Small intestine (tissue), 7 donors: Measurements from ENCODE around the gene PTPRZ1. TPM values are rescaled to one million over a fixed set of nuclear protein-coding genes. Genes with fewer than 3 reads are reported as not detected.

ENCODE experiments used
- DNase-seq, 2 donors: peaks; one replicate each; pipeline versions ENCODE4 v3.0.0 to v3.0.0-alpha.2; 2013
- FAIRE-seq: peaks from 2 replicates; lab custom pipeline; 2012; peaks lifted over from hg19 to GRCh38; lab: Jason Lieb, UNC
- H3K27ac ChIP-seq, 3 donors: one replicate each; pipeline ENCODE4 v1.5.1; 2013; ENCODE audit warnings: low read length in 2 of 3, mild to moderate bottlenecking in 2 of 3, control low read depth in 1 of 3, inconsistent platforms in 1 of 3, low read depth in 1 of 3, moderate library complexity in 1 of 3
- H3K27me3 ChIP-seq, 3 donors: one replicate each; pipeline ENCODE4 v1.6.1; 2013; ENCODE audit warnings: low read length in 3 of 3, inconsistent platforms in 1 of 3; ENCODE audit not compliant: control insufficient read depth in 3 of 3, insufficient read depth in 3 of 3
- H3K36me3 ChIP-seq, 3 donors: one replicate each; pipeline ENCODE4 v1.6.1; 2013; ENCODE audit warnings: low read length in 3 of 3, inconsistent platforms in 1 of 3, low read depth in 1 of 3, mild to moderate bottlenecking in 1 of 3, moderate library complexity in 1 of 3; ENCODE audit not compliant: control insufficient read depth in 3 of 3, insufficient read depth in 2 of 3
- H3K4me1 ChIP-seq, 3 donors: one replicate each; pipeline ENCODE4 v1.6.1; 2013; ENCODE audit warnings: low read length in 2 of 3, inconsistent platforms in 1 of 3, low read depth in 1 of 3, mild to moderate bottlenecking in 1 of 3, moderate library complexity in 1 of 3; ENCODE audit not compliant: control insufficient read depth in 3 of 3, insufficient read depth in 2 of 3
- H3K4me3 ChIP-seq, 3 donors: one replicate each; pipeline ENCODE4 v1.5.1; 2013; ENCODE audit warnings: low read length in 3 of 3, control low read depth in 1 of 3, inconsistent platforms in 1 of 3, low read depth in 1 of 3, mild to moderate bottlenecking in 1 of 3, moderate library complexity in 1 of 3
- H3K9me3 ChIP-seq, 2 donors: one replicate each; pipeline ENCODE4 v1.6.1; 2013; ENCODE audit warnings: low read depth in 1 of 2, low read length in 1 of 2; ENCODE audit not compliant: control insufficient read depth in 2 of 2, insufficient read depth in 1 of 2
- WGBS, 3 donors: extraction: QIAGEN DNeasy Blood & Tissue Kit; methylation state at CpG; one replicate each; pipeline ENCODE4 v1.1.7; 2013; 5-methylcytosine and 5-hydroxymethylcytosine counted together
- polyA plus RNA-seq, 4 donors: library from polyadenylated mRNA; stranded (reverse) in 3 of 4; unstranded in 1 of 4; fragments of 200-250 nt in 3 of 4; fragments of 120-200 nt in 1 of 4; gene quantifications; one replicate each; pipeline versions ENCODE4 v1.2.1 to v1.2.3, GENCODE V29; 2013
- donor health status: healthy with polysubstance abuse.
- donor health status: control.
- donor health status: control.
- donor health status: Bipolar disorder and iron deficiency.
- donor health status: healthy.

Gene PTPRZ1
- polyA plus RNA-seq, 4 donors: 0.81 to 3.5 (median 1.4) TPM; not detected in 1

DNA sequence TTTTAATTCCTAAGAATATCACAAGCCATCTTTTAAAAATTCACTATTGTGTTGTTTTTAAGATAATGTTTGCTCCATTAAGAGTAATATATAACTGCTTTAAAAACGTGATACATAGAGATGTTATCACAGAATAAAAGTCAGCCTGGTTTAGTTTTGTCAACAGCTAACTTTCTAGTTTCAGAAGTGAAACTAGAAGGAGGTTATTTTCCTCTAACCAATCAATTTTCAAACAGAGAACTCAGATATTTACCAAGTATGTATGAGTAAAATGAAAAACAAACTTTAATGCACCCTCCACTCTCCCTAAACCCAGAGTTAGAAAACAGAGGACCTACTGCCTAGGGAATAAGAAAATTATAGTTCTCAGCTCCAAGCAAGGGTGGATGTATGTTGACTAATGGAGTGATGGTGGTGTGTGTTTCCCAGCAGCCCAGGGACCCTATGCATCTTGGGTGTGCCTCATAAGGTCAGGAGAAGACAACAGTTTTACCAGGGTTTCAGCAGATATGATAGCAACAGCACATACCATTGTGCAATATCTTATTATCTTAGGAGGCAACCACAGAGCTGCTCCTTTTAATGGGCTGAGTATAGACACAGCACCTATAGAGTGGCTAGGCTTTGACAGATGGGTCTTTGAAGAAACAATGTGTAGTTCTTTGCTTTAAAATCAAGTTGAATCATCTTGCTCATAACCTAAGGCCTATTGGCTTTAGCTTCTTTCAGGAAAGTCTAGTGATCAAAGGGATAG, 58.4 kb downstream of the PTPRZ1 start:
- Histone ChIP-seq H3K27ac (no peak overlapping the region), H3K4me3 (no peak overlapping the region), H3K4me1 (no peaks in the 10 kb centered on the region), H3K9me3 (no peaks in the 10 kb centered on the region), H3K27me3 (no peaks in the 10 kb centered on the region), H3K36me3 (no peaks in the 10 kb centered on the region)
- FAIRE-seq (no peak), DNase-seq (no peak)
- 7 to 36% (median 13%) methylated on average over 1 of the region's 1 CpG for WGBS, 3 donors

DNA sequence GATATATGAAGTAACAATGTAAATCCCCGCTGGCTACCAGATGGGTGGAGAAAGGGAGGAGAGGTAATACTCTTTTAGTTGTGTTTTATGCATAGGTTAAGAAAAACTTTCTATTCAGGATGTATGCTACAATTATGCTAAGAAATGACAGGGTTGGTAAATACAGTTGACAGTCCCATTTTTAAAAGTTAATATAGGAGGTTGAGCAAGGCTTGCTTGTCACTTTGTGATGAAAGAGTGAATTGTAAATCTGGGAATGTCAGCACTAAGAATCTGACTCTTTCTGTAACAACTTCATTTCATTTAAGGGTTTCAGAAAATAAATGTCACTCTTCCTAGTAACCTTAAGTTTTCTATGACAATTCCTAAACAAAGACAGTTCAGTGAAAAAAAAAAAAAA, 59.8 kb downstream of the PTPRZ1 start:
- no peak for FAIRE-seq
- no peak for DNase-seq
- Histone ChIP-seq H3K27me3 (no peaks in the 10 kb centered on the region), H3K4me1 (no peaks in the 10 kb centered on the region), H3K36me3 (no peaks in the 10 kb centered on the region), H3K4me3 (no peak overlapping the region), H3K9me3 (no peaks in the 10 kb centered on the region), H3K27ac (no peak overlapping the region)
- 89 to 96% (median 89%) methylated on average over 1 of the region's 1 CpG for WGBS, 3 donors

DNA sequence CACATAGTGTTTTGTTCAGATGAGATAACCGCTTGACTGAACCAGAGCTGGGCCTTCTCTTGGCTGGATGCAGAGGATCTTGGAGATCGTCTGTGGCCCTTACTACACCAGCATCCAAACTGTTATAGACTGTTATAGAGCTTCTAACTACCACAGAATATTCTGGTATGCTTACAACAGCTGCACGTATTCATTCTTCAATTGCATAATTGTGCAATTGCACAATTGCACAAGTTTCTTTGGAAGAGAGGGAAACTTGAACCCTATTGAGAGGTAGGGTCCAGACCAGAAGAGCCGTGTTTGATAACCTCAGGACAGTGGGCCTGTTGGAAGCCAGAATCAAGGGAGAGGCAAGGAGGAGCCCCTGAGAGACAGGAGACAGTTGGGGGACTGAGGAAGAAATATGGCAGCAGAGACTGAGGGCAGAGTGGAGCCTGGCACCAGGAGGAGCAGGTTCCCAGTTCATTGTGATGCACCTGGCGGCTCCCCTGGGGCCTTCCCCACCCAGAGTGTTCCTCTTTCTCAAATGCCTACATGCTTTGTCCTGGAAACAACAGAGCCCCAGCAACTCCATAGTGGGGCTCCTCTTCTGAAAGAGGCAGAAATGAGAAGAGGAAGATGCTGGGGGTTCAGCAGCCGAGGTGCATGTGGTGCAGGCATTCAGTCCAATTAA, 64.1 kb downstream of the PTPRZ1 start:
- Histone ChIP-seq H3K9me3 (no peaks in the 10 kb centered on the region), H3K27me3 (no peaks in the 10 kb centered on the region), H3K4me1 (no peaks in the 10 kb centered on the region), H3K27ac (no peak overlapping the region), H3K4me3 (no peak overlapping the region), H3K36me3 (no peaks in the 10 kb centered on the region)
- WGBS, 3 donors: 83 to 90% (median 89%) methylated on average over 6 of the region's 6 CpGs
- FAIRE-seq (no peak), DNase-seq (peak in 1 of 2 donors; percentile 3)

DNA sequence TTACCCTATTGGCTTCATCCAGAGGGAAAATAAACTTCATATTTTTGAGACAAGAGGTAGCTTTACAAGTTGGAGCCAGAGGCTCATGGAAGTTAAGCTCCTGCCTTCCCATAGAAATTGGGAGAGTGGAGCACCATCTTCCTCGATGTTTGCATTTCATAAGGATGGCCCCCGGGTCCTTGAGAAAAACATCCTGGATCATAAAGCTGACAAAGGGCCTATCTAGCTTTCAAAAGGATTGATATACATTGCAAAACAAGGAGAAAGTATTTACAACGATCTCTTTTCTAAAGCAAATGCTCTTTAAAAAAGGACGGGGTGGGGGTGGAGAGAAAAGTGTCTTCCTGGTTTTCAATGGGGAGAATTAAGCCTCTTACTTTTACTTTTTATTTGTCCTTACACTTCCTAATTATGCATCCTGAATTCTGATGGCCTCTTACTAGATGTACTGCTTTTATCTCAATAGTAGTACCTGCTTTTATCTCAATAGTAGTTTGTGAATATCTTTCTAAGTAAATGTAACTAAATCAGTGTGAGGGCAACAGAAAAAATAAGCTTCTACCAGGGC, 65.6 kb downstream of the PTPRZ1 start:
- Histone ChIP-seq H3K36me3 (no peaks in the 10 kb centered on the region), H3K27ac (no peak overlapping the region), H3K27me3 (no peaks in the 10 kb centered on the region), H3K9me3 (no peaks in the 10 kb centered on the region), H3K4me1 (no peaks in the 10 kb centered on the region), H3K4me3 (no peak overlapping the region)
- FAIRE-seq (no peak), DNase-seq (no peak)
- WGBS, 3 donors: 15 to 35% (median 19%) methylated on average over 4 of the region's 4 CpGs

DNA sequence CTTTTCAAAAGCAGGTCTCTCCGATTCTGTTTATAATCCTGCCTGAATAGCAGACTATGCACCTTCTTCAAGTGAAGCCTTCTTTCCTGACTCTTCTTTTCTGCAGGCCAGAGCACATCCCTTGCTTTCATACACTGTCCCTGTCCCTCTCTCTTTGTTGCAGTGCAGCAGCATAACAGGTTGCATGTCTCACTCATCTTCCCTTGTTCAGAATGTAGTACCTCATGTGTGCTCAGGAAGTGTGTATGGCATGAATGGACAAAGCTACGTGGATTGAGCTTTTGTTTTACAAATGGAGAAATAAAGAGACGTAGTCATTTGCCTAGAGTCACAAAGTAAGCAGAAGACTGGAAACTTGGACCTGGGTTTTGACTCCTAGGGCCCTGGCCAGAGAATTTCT, 68.0 kb downstream of the PTPRZ1 start:
- Histone ChIP-seq H3K4me1 (no peaks in the 10 kb centered on the region), H3K4me3 (no peak overlapping the region), H3K9me3 (no peaks in the 10 kb centered on the region), H3K36me3 (no peaks in the 10 kb centered on the region), H3K27ac (no peak overlapping the region), H3K27me3 (no peaks in the 10 kb centered on the region)
- WGBS, 3 donors: 53 to 57% (median 55%) methylated on average over 3 of the region's 3 CpGs
- DNase-seq (no peak), FAIRE-seq (no peak)

DNA sequence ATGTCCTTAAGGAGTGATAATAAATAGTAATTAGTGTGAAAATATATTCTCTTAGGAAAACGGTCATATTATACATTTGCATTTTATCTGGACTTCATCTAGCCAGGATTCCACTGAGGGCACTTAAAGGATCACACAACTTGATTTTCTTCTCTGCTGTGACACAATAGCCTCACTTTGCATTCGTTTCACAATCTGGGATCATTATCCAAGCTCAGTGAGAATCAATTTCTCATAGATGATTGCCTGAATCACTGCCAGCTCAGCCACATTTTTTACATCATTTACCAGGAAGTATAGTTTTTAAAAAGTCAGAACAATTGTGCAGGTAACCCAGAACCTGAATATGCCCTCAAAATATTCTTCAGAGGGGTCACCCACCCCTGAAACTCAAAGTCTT, 68.9 kb downstream of the PTPRZ1 start:
- 10 to 27% (median 10%) methylated on average over 2 of the region's 2 CpGs for WGBS, 3 donors

DNA sequence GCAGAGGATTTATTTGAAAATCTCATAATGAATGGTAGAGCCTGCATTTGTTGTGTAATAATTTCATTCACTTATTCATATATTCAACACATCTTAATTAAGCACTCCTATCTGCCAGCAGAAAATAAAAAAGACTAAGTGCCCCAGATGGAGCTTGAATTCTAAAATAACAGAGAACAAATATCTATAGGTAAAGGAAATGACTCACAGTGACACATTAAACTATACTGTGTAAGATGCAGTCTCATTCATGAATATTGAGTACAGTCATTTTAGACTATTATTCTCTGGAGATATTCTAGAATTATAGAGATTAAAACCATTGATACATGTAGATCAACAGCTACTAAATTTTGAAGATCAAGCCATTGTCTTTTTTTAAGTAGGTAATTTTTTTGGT, 72.1 kb downstream of the PTPRZ1 start:
- Histone ChIP-seq H3K36me3 (no peaks in the 10 kb centered on the region), H3K4me3 (no peak overlapping the region), H3K9me3 (no peaks in the 10 kb centered on the region), H3K4me1 (no peaks in the 10 kb centered on the region), H3K27me3 (no peaks in the 10 kb centered on the region), H3K27ac (no peak overlapping the region)
- no peak for FAIRE-seq
- no peak for DNase-seq

More for the DNA sequence above, 68.9 kb downstream of the PTPRZ1 start:
- no peaks in the 10 kb centered on the region for H3K36me3 ChIP-seq
- H3K4me3 ChIP-seq: no peak overlapping the region
- no peak overlapping the region for H3K27ac ChIP-seq
- FAIRE-seq: no peak
- H3K9me3 ChIP-seq: no peaks in the 10 kb centered on the region
- no peak for DNase-seq
- H3K4me1 ChIP-seq: no peaks in the 10 kb centered on the region
- no peaks in the 10 kb centered on the region for H3K27me3 ChIP-seq

DNA sequence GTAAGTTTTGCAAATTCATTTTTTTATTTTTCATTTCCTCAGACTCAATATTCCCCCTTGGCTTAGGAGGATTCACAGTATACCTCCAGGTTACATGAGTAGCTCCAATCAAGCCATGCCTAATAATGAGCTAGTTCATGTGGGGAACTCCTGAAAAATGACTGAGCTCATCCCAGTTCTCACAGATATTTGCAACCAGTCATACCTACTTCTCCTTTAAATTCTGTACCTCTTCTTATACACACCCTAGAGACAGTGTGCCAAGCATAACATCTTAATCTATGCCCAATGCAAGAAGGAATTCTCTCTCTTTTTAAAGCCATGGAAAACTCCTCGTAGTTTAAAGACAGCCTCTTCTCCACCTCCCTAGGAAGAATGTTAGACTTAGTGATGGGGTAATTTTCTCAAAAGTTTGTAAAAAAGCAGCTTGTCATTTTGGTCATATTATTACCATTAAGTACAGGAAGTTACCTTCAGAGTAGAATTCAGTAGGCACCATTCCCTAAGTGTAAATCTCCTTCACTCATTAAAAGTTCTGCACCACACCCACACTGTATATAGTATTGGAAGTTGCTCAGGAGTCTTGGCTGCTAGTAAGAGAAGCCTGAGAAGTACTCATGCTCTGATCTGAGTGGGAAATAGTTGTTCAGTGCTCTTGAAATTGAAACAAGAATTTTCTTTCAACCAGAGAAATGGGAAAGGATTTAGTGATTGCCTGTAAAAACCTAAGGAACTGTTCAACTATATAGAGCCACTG, 72.7 kb downstream of the PTPRZ1 start:
- WGBS, 3 donors: 67 to 77% (median 69%) methylated on average over 1 of the region's 1 CpG
- Histone ChIP-seq H3K4me3 (no peak overlapping the region), H3K36me3 (no peaks in the 10 kb centered on the region), H3K27ac (no peak overlapping the region), H3K4me1 (no peaks in the 10 kb centered on the region), H3K27me3 (no peaks in the 10 kb centered on the region), H3K9me3 (no peaks in the 10 kb centered on the region)
- no peak for DNase-seq
- FAIRE-seq: no peak
